OCI-LY1 (cell line): ENCODE measurements around the gene XKR7.

ENCODE experiments used
- CTCF ChIP-seq: fragments of 200-600 bp; sonication (generic), shearing (Covaris generic); IDR thresholded peaks from 2 replicates; pipeline ENCODE4 v1.5.1; 2017; ENCODE audit warnings: mild to moderate bottlenecking, antibody characterized with exemption, low read length, moderate library complexity, mixed read lengths
- EZH2 ChIP-seq: fragments of 200-600 bp; sonication (generic), shearing (Covaris generic); IDR thresholded peaks from 2 replicates; pipeline ENCODE4 v1.8.0; 2017; ENCODE audit warnings: borderline replicate concordance, mixed run types, mild to moderate bottlenecking, antibody characterized with exemption, low read length, moderate library complexity, mixed read lengths

DNA sequence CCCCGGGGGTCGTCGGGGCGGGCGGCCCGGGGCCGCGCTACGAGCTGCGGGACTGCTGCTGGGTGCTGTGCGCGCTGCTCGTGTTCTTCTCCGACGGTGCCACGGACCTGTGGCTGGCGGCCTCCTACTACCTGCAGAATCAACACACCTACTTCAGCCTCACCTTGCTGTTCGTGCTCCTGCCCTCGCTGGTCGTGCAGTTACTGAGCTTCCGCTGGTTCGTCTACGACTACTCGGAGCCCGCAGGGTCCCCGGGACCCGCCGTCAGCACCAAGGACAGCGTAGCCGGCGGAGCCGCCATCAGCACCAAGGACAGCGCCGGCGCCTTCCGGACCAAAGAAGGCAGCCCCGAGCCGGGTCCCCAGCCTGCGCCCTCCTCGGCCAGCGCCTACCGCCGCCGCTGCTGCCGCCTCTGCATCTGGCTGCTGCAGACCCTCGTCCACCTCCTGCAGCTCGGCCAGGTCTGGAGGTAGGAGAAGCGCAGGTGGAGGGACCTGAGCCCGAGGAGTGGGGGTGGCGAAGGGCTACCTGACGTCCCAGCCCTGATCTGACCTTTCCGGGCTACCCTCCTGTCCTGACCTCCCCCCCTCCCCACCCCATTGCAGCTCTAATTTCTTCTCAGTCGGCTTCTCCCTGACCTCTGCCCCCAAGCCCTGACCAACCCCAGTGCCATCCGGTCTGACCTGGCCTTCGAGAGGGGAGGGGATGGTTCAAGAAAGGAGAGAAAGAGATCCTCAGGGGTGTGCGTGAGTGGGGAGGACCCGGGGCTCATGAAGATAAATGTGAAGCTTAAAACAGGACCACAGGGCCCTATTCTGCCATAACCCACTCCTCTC lies 558 bp downstream of the XKR7 start:
- TF ChIP-seq CTCF (no peak), EZH2 (no peak)
